GM19193 (cell line): ENCODE results near the gene DONSON.

Experiments
- POLR2A ChIP-seq: IDR thresholded peaks from 4 replicates; pipeline ENCODE4 v1.6.1; 2011; ENCODE audit not compliant: insufficient read depth, insufficient read length; ENCODE audit errors: extremely low read depth

Gene DONSON

GRCh38 chr21:33568448-33568847, 20.0 kb downstream of the DONSON start:
- no peak for TF ChIP-seq POLR2A

- TF ChIP-seq POLR2A, result no peak
These were observed 20.6 kb downstream of the DONSON start for GRCh38 chr21:33567914-33568313.

GRCh38 chr21:33566514-33566913, 22.0 kb downstream of the DONSON start:
- no peak for TF ChIP-seq POLR2A

GRCh38 chr21:33562389-33562788, 26.1 kb downstream of the DONSON start:
- TF ChIP-seq POLR2A, result no peak

GRCh38 chr21:33561373-33561772, 27.1 kb downstream of the DONSON start:
- TF ChIP-seq POLR2A, result no peak

GRCh38 chr21:33560965-33561364, 27.5 kb downstream of the DONSON start:
- no peak for TF ChIP-seq POLR2A

GRCh38 chr21:33559813-33560212, 28.7 kb downstream of the DONSON start:
- no peak for TF ChIP-seq POLR2A

- TF ChIP-seq POLR2A, result no peak
These were observed 29.6 kb downstream of the DONSON start for GRCh38 chr21:33558777-33559421.

- TF ChIP-seq POLR2A, result no peak
These were observed 31.0 kb downstream of the DONSON start for GRCh38 chr21:33557447-33557846.

GRCh38 chr21:33554982-33555344, 33.5 kb downstream of the DONSON start:
- no peak for TF ChIP-seq POLR2A

- no peak for TF ChIP-seq POLR2A
These were observed 34.1 kb downstream of the DONSON start for GRCh38 chr21:33554236-33554981.

GRCh38 chr21:33552999-33553598, 35.4 kb downstream of the DONSON start:
- peak; percentile 7 for TF ChIP-seq POLR2A

GRCh38 chr21:33552093-33552998, 36.1 kb downstream of the DONSON start:
- peak; percentile 15 for TF ChIP-seq POLR2A

GRCh38 chr21:33551664-33552063, 36.8 kb downstream of the DONSON start:
- no peak for TF ChIP-seq POLR2A

GRCh38 chr21:33550772-33551660, 37.5 kb downstream of the DONSON start:
- TF ChIP-seq POLR2A, result no peak
